DLD1 (cell line): Measurements from ENCODE around the gene BPHL.
"Not testable (repeated sequence)": the region's sequence is repeated elsewhere in the genome, so short reads cannot be mapped to it uniquely, and the experiment has no call there.

ENCODE experiments used
- in situ Hi-C: cut with HindIII; loops from 2 replicates; pipeline ENCODE4 v1.10.0; 2017; ENCODE audit warnings: low sequenced_read_pairs

The BPHL gene

DNA sequence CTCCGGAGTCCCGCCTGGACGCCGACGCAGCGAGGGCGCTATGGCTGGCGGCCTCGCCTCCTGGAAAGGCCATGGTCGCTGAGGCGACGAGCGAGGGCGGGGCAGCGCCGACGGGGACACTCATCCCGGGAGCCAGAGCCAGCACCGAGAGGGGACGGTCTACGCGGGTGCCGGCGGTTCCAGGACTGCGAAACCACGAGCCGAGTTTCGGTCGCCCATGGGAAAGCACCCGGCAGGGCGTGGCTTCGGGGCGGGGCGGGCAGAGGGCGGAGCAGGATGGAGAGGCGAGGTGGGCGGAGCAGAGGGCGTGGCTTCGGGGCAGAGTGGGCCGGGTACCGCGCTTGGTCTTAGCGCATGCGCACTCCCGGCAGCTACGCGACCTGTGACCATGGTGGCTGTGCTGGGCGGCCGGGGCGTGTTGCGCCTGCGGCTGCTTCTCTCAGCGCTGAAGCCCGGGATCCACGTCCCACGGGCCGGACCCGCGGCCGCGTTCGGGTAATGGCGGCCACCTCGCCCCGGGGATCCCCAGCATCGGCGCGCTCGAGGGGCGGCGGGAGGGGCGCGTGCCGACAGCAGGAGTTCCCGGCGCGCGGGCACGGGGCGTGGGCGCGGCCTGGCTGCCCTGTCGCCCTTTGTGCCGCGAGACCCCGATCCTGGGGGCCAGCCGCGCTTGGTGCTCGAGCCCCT lies at the start of gene BPHL:
Gene BPHL (plus strand): TSS at position 359 of the 687 bp plus-strand sequence. CDS start 30 bp downstream, at position 389.
- in situ Hi-C loops, result no loop called here

DNA sequence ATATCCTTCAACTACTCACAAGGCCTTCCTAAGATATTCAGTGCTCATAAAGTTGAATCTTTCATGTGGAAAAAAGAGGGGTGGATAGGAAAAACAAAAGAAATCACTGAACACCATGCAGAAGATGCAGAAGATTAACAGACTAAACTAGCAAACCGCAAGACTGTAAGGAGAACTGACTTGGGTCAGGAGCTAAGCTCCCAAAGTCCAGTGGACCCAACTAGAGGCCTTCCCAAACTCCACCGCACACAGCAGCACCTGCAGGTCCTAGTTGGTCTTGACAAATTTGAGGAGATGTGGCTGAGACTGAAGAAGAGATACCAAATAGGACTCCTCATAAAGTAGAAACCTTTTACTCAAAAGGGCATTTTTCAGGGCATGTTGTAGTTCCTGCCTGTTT lies 46.9 kb upstream of the BPHL start:
- in situ Hi-C loops, result no loop called here

DNA sequence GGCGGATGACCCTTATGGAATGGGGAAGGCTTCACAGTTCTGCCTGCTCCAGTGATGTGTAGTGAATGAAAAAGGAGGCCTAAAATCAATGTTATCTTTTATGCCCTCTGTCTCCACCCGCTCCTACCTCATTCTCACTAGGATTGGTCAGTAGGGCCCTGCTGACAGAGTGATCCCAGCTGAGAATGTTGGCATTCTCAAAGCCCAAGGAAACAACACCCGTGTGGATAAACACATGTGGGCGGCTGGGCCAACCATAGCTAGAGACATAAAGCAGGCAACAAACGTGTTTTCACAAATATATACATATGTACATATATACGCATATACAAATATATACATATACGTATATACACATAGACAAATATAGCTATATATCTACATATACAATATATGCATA lies 45.7 kb upstream of the BPHL start:
- in situ Hi-C loops, result no loop called here

DNA sequence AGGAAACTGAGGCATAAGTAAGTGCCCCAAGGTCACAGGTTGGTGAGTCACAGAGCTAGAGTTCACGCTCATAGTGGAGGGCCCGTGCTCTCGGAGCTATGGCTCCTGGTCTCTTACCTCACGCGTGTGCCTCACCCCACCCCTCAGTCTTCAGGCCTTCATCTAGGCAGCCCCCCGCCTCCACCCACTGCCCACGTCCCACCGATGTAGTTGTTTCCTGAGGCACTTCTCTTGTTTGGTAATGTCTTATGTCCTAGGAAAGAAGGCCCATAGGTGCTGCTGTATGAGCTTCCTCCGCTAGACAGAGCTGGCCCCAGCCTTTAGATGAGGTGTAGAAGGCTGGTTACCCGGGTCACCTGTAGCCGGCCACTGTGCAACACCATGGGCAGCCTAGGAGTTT lies 45.1 kb upstream of the BPHL start:
- in situ Hi-C loops, result no loop called here

DNA sequence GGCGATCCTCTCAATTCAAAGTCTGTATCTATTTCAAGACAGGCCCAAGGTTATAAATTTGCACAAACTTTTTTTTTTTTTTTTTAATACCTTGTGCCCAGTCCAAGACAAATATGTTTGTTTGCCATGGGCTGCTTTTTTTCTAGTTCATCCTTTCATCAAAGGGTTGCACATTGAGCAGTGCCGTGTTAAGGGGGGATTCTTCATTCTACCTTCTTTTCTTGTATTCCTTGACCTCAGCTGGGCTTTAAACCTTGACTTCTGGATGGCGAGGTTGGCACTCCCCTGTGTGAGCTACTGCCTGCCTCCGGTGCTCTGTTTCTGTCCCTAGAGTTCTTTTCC lies 42.8 kb upstream of the BPHL start:
- in situ Hi-C loops, result no loop called here

DNA sequence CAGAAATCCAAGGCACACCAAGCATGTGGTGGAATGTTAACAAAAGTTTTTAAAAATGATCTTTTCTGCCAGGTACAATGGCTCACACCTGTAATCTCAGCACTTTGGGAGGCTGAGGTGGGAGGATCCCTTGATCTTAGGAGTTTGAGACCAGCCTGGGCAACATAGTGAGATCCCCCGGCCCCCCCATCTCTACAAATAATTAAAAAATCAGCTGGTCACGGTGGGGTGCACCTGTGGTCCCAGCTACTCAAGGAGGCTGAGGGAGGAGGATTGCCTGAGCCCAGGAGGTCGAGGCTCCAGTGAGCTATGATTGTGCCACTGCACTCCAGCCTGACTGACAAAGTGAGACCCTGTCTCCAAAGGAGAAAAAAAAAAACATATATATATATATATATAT lies 42.2 kb upstream of the BPHL start:
- in situ Hi-C loops, result no loop called here

DNA sequence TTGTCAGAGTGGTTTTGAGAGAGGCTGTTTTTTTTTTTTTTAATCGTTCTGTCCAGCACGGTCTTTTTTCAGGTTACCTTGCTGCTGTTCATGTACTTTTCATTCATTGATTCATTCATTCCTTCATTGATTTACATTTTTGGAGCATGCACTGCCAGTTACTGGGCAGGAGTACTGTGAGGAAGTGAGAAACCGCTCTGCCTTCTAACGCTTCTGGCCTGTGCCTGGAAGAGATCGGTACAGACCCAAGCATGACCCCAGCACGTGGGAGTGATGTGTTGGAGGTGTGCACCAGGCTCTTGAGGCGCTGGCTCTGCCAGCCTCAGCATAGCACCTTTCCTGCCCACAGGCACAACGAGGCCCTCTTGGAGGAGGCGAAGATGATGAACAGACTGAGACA lies 41.1 kb upstream of the BPHL start:
- in situ Hi-C loops, result no loop called here

DNA sequence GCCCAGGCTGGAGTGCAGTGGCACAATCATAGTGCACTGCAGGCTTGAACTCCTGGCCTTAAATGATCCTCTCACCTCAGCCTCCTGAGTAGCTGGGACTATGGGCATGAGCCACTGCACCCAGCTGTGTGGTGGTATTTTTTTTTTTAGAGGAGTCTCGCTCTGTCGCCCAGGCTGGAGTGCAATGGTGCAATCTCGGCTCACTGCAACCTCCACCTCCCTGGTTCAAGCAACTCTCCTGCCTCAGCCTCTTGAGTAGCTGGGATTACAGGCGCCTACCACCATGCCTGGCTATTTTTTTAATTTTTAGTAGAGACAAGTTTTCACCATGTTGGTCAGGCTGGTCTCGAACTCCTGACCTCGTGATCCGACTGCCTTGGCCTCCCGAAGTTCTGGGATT lies 39.6 kb upstream of the BPHL start:
- in situ Hi-C loops, result not testable (repeated sequence)

DNA sequence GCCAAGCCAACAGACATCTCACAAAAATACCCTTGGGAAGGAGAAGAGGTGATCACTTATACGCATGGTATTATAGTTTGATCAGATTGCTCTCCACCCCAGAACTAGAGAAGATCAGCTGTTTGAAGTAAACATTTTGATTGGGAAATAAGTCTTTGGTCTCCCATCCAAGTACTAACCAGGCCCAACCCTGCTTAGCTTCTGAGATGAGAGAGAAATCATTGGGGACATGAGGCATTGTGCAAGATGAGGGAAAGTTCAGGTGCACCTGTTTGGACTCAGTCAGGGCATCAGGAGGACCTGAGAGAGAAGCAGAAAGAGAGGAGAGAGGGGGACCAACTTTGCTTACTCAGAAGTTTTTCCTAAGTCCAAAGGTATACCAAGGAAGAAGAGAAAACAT lies 38.8 kb upstream of the BPHL start:
- in situ Hi-C loops, result no loop called here

DNA sequence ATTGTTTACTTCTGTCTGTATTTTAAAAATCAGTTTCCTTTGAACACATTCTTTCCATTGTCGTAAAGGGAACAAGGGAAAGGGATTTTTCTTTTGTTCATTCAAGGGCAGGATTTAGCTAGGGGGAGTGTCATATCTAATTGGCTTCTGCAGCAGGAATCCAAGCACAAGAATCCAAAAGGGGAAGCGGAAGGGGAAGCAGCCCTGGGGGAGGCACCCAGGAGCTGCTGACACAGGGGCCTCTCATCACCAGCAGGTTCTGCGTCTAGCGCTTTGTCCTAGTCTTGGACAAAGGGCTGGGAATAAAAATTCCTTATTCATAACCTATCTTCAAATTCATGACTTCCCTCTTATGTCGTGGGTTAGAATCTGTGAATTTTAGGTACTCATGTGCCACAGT lies 36.6 kb upstream of the BPHL start:
- in situ Hi-C loops, result no loop called here

DNA sequence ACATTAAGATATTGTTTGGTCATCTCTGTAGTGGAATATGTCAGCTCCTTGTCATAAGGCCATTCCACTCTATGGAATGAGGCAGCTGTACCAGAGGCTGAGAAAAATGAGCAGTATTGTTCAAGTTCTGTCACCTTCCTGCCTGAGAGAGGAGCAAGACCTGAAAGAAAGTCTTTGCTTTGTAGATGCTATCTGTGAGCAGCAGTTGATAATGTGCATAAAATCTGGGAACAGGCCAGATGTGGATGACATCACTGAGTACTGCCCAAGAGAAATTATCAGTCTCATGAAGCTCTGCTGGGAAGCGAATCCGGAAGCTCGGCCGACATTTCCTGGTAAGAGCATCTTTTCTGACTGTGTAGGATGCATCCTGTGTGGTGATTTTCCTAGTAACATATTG lies 33.4 kb upstream of the BPHL start:
- in situ Hi-C loops, result no loop called here

DNA sequence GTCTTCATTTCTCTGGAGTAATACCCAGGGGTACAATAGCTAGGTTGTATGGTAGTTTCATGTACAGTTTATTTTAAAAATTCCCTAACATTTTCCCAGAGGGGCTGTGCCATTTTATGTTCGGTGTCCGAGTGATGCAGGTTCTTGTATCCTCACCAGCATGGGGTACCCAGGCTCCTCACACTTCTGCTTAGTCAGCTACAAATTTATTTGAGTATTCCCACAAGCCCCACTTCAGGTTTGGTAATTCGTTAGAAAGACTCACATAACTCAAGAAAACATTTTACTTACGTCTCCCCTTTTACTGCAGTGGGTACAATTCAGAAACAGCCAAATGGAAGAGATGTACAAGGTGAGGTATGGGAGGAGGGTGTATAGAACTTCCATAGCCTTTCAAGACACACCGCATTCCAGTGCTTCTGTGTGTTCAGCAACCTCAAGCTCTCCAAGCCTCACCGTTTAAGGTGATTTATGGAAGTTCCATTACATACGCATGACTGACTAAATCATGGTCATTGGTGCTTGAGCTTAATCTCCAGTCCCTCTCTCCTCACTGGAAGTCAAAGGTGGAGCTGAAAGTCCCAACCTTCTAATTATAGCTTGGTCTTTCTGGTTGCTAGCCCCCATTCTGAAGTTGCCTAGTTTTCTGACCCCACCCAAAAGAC lies 32.1 kb upstream of the BPHL start:
- in situ Hi-C loops, result no loop called here

DNA sequence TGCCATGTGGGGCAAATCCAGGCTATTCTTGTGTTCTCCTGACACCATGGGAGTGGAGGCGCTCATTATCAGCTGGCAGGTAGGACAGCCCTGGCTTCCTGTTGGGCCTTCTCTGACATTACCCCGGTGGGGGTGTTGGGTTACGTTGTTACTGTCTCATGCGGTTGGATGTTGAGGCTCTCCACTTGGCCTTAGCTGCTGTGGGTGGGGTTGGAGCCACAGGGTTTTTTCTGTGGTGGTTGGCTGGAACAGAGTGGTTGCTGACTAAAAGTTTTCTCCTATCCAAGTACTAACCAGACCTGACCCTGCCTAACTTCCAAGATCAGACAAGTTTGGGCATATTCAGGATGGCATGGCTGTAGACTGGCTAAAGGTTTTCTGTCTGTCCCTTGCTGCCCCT lies 30.1 kb upstream of the BPHL start:
- in situ Hi-C loops, result no loop called here

DNA sequence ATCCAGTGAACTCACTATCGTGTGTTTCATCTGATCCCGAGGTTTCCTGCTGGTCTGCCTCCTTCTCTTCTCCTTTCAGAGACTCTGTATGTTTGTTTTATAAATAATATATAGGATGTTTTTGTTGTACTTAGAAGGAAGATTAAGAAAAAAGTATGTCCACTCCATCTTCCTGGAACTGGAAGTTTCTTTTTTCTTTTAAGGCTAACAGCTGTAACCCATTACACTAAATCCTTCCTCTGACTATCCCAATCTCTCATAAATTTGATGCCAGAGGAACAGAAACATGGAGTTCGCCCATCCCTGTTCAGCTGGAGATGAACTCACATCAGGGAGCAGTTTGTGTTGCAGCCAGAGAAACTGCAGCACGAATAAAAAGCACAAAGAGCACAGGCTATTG lies 29.5 kb upstream of the BPHL start:
- in situ Hi-C loops, result no loop called here

DNA sequence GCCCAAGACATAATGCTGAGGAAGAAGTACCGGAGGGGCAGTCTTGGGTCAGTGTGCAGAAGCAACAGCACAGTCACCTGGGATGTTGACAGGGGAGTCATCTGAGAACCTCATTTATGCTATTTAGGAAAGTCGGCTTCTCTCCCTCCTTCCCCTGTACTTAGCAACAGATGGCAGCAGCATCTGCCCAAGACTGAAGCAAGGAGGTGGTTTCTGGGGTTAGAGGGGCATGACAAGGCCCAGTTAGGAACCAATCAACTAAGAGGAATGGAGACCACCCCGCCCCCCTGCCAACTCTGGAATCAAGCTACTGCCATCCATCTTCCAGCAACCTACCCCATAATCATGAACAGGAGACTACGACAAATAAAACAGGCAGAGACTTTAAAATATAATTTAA lies 28.5 kb upstream of the BPHL start:
- in situ Hi-C loops, result no loop called here

DNA sequence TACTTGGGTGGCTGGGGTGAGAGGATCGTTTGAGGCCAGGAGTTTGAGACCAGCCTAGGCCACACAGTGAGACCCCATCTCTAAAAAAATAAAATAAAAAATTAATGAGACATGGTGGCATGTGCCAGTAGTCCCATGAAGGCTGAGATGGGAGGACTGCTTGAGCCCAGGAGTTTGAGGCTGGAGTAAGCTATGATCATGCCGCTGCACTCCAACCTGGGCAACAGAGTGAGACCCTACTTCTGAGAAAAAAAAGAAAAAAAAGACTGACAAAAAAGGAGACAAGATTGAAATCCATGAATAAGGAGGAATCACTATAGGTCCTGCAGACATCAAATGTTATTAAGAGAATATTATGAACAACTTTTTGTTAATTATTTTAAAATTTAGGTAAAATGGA lies 23.7 kb upstream of the BPHL start:
- in situ Hi-C loops, result no loop called here

DNA sequence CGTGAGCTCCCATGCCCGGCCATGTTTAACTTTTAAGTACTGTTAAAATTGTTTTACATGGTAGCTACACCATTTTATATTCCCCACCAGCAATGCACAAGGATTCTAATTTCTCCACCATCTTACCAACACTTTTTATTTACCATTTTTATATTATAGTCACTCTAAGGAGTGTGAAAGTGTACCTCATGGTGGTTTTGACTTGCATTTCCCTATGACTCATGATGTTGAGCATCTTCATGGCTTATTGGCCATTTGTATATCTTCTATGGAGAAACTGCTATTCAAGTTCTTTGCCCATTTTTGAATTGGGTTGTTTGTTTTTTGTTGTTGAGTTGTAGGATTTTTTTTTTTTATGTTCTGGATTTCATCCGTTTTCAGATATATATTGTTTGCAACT lies 15.6 kb upstream of the BPHL start:
- in situ Hi-C loops, result no loop called here

DNA sequence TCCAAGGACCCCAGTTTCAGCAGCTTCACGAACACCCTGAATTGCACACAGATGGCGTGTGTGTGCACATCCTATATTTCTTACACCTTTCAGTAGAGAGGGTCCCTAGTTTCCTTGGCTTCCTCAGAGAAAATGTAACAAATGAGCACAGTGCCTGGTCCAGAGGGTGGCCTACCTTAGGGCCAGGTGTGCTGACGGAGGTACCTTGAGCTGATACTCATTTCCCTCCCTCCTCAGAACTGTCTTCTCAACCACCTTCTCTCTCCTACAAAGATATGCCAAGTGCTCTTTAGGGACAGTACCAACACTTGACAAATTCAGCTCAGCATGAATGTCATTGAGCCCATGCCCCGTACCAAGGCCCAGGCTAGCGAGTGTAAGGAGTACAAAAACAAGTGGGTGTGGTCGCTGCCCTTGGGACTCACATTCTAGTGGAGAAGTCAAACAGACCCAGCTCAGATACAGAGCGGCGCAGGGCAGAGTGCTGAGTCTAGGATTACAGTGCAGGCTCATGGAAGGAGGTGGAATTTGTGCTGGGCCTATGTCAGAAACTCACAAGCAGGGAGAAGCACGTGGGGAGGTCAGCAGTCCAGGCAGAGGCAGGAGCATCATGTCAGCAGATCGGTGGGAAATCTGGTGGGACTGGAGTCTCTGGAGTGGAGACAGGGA lies 9.6 kb upstream of the BPHL start:
- in situ Hi-C loops, result no loop called here

DNA sequence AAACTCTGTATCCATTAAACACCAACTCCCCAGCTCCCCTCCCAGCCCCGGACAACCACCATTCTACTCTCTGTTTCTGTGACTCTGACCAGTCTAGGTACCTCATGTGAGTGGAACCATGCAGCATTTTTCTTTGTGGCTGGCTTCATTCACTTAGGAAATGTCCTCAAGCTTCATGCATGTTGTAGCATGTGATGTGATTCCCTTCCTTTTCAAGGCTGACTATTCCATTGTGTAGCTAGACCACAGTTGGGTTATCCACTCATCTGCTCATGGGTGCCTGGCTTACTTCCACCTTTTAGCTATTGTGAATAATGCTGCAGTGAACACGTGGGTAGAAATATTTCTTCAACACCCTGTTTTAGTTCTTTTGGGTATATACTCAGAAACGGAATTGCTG lies 8.8 kb upstream of the BPHL start:
- in situ Hi-C loops, result no loop called here

DNA sequence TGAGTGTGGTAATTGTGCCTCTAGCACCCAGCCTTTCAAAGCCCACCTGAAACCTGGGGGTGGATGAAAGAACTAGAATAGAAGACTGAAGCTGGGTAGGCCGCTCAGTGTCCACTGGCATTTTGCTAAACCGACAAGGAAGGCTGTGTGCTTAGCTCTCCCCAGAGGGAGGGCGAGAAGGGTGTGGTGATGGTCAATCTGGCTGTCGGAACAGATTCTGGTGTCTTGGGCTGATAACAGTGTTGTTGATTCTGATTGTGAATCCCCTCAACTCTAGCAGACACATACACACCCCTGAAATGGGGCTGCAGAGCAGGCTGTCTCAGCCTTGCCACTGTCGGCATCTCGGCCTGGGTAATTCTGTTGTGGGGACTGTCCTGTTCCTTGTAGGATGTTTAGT lies 4.1 kb upstream of the BPHL start:
- in situ Hi-C loops, result no loop called here

DNA sequence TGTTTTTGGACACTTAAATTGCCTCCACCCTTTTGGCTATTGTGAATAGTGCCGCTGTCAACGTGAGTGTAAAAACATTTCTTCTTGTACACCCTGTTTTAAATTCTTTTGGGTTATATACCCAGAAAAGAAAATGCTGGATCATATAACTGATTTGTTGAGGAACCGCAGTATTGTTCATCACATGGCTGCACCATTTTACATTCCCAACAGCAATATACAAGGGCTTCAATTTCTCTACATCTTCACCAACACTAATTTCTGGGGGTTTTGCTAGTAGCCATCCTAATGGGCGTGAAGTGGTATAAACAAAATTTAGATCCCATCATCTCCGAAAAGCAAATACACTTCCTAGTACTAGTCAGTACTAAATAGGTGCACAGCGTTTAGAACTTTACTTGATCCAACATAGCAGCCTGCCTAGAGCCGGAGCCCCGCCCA lies 579 bp upstream of the BPHL start:
- in situ Hi-C loops, result no loop called here

DNA sequence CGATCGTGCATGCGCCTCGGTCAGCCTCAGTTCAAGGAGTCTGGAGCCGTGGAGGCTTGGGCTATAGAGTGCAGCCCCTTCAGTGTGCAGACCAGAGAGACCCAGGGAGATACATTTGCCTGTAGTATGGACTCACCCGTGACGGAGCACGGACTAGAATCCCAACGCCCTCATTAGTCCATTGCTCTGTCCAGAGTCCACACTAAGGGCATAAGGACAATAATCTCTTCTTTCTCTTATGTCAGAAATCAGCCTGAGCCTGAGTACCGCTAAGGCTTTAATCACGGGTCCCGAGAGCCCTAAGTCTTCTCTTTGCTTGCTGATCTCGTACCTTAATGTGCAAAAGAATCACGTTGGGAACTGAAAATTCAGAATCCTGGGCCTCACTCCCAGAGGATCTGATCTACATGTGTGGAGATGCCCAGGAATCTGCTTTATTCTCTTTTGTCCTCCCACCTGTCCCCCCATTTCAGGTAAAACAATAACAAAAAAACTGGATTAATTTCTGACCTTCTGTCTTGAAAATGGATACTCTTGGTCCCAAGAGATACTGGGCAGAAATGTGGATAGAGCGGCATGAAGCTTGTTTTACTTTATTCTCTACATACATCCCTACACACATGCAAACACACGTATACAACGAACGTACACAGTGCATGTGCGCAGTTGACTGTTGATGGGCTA lies 671 bp downstream of the BPHL start:
- in situ Hi-C loops, result no loop called here
